Transverse colon (tissue), 4 donors: Measurements from ENCODE around the gene SNF8. TPM values are rescaled to one million over a fixed set of nuclear protein-coding genes. Genes with fewer than 3 reads are reported as not detected.
A peak's percentile ranks its signal among the peaks of the same experiment; 100 is the strongest.

Experiments used
- DNase-seq: peaks from one replicate; pipeline ENCODE4 v3.0.0-alpha.2; 2019
- H3K27ac ChIP-seq, 4 donors: fragments of 200-600 bp; sonication (generic); 2 replicates each; pipeline ENCODE4 v1.5.1; 2016 to 2018; ENCODE audit warnings: inconsistent platforms in 4 of 4
- H3K27me3 ChIP-seq: fragments of 200-600 bp; sonication (generic); 2 replicates; pipeline ENCODE4 v1.5.1; 2017; ENCODE audit warnings: inconsistent platforms
- H3K36me3 ChIP-seq, 4 donors: fragments of 200-600 bp; sonication (generic); 2 replicates each; pipeline ENCODE4 v1.5.1; 2017 to 2019; ENCODE audit warnings: inconsistent platforms in 4 of 4
- H3K4me1 ChIP-seq, 4 donors: fragments of 200-600 bp; sonication (generic); 2 replicates each; pipeline ENCODE4 v1.5.1; 2017 to 2020; ENCODE audit warnings: inconsistent platforms in 4 of 4
- H3K4me3 ChIP-seq, 4 donors: fragments of 200-600 bp; sonication (generic); 1 replicate in 1 of 4; 2 replicates in 3 of 4; pipeline versions ENCODE4 v1.5.1 to v1.6.1; 2017 to 2019; ENCODE audit warnings: inconsistent platforms in 4 of 4
- H3K9me3 ChIP-seq, 2 donors: fragments of 200-600 bp; sonication (generic); 2 replicates each; pipeline ENCODE4 v1.5.1; 2017 to 2019; ENCODE audit warnings: inconsistent platforms in 2 of 2
- EP300 ChIP-seq: sonication (generic); formaldehyde crosslinking; IDR thresholded peaks from one replicate; pipeline ENCODE4 v1.6.1; 2017; ENCODE audit warnings: antibody characterized with exemption, low read depth
- POLR2A ChIP-seq: fragments of 450-650 bp; IDR thresholded peaks from one replicate; pipeline ENCODE4 v1.6.1; 2016; ENCODE audit warnings: antibody characterized with exemption, mild to moderate bottlenecking, moderate library complexity
- POLR2AphosphoS5 ChIP-seq, 3 donors: sonication (generic); formaldehyde crosslinking; IDR thresholded peaks; one replicate each; pipeline ENCODE4 v1.6.1; 2016; ENCODE audit warnings: antibody characterized with exemption in 3 of 3
- WGBS, 2 donors: methylation state at CpG; one replicate each; pipeline ENCODE4 v1.1.5; 2018; ENCODE audit warnings: low coverage in 1 of 2; 5-methylcytosine and 5-hydroxymethylcytosine counted together
- in situ Hi-C, 4 donors: fragments of 200-750 bp; cut with MboI; loops; one replicate each; pipeline versions ENCODE4 v1.15.0 to v1.15.1; 2017; ENCODE audit warnings: low sequenced_read_pairs in 3 of 4, low pct_ligation_motif_present in 1 of 4, low pct_unique_long_range_greater_than_20kb in 1 of 4
- intact Hi-C: fragments of 100-400 bp; cut with DNase I; formaldehyde crosslinking; loops from one replicate; pipeline ENCODE4 v1.15.1; 2023; ENCODE audit warnings: low total_unique reads
- total RNA-seq, 4 donors: library from RNA; depleted of rRNA; stranded (reverse); fragments of >200 nt; gene quantifications; one replicate each; pipeline ENCODE4 v1.1.0, GENCODE V29; 2016
- TF ChIP-seq, protein P1 (sequence below), 5 experiments: fragments of 200-600 bp in 3 of 5; fragments of 450-650 bp in 2 of 5; sonication (generic) in 3 of 5; IDR thresholded peaks; 1 replicate in 2 of 5; 2 replicates in 3 of 5; pipeline ENCODE4 v1.5.1; 2016 to 2017; ENCODE audit warnings: antibody characterized with exemption in 5 of 5, inconsistent platforms in 3 of 5, mild to moderate bottlenecking in 2 of 5, moderate library complexity in 1 of 5

The SNF8 gene
- total RNA-seq = 10 to 100 TPM; 44.1 to 67.7 (median 62.0) TPM

- intact Hi-C loops = no loop called here
- Histone ChIP-seq H3K27me3 (peaks cover 2% of the 10 kb centered on the region), H3K4me3 (peak within 1 kb of the TSS; percentile 61 to 93 (median 72)), H3K9me3 (no peaks in the 10 kb centered on the region), H3K36me3 (peaks cover 0 to 10% (median 2%) of the 10 kb centered on the region in 4 donors), H3K4me1 (peaks cover 11 to 26% (median 23%) of the 10 kb centered on the region in 4 donors), H3K27ac (peak within 1 kb of the TSS; percentile 87 to 91 (median 88))
- TF ChIP-seq POLR2AphosphoS5 (IDR thresholded peaks at IDR 0.05) (peak; percentile 66 to 92 (median 92)), POLR2A (peak; percentile 87), EP300 (no peak)
- 3 to 100% methylated on average over 1 to 43 of the region's 55 CpGs for WGBS, 2 donors
- DNase-seq = peak; percentile 93
- in situ Hi-C loops = no loop called here
Observed at GRCh38 chr17:48944515-48945260, at the start of gene SNF8. Gene SNF8 (minus strand): TSS chr17:48944842. CDS start chr17:48944734, 108 bp downstream.

DNA sequence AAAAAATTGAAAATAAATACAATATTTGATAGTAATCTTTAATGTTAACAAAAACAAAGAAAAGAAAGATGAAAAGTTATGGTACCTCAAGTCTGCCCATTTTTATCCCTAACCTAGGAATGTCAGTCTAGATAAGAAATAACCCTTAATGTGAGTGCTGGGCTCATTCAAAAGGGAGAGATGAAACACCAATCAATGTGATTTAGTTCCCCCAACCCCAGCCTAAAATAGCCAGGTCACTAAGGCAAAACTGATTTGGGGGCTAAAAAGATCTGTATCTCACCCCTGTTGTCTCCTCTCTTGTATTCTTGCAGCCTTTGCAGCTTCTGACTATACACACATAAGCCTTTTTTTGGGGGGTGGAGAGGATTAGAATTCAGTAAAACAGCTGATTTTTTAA lies 49.3 kb upstream of the SNF8 start:
- Histone ChIP-seq H3K4me3 (no peak overlapping the region), H3K4me1 (peaks cover 19 to 35% (median 24%) of the 10 kb centered on the region in 4 donors), H3K9me3 (no peaks in the 10 kb centered on the region), H3K27ac (no peak overlapping the region), H3K36me3 (no peaks in the 10 kb centered on the region), H3K27me3 (peaks cover 100% of the 10 kb centered on the region)
- TF ChIP-seq POLR2AphosphoS5 (IDR thresholded peaks at IDR 0.05) = no peak
- TF ChIP-seq POLR2A = no peak
- TF ChIP-seq EP300 = no peak
- TF ChIP-seq, protein P1, sequence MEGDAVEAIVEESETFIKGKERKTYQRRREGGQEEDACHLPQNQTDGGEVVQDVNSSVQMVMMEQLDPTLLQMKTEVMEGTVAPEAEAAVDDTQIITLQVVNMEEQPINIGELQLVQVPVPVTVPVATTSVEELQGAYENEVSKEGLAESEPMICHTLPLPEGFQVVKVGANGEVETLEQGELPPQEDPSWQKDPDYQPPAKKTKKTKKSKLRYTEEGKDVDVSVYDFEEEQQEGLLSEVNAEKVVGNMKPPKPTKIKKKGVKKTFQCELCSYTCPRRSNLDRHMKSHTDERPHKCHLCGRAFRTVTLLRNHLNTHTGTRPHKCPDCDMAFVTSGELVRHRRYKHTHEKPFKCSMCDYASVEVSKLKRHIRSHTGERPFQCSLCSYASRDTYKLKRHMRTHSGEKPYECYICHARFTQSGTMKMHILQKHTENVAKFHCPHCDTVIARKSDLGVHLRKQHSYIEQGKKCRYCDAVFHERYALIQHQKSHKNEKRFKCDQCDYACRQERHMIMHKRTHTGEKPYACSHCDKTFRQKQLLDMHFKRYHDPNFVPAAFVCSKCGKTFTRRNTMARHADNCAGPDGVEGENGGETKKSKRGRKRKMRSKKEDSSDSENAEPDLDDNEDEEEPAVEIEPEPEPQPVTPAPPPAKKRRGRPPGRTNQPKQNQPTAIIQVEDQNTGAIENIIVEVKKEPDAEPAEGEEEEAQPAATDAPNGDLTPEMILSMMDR (IDR thresholded peaks at IDR 0.05) = no peak
- intact Hi-C loops = no loop called here
- in situ Hi-C loops = no loop called here
- DNase-seq = no peak

- in situ Hi-C loops (no loop called here), intact Hi-C loops (no loop called here)
- no peak for TF ChIP-seq POLR2A
- TF ChIP-seq, protein P1 (IDR thresholded peaks at IDR 0.05) = no peak
- Histone ChIP-seq H3K27me3 (peaks cover 100% of the 10 kb centered on the region), H3K4me3 (no peak overlapping the region), H3K27ac (no peak overlapping the region), H3K36me3 (no peaks in the 10 kb centered on the region), H3K9me3 (no peaks in the 10 kb centered on the region), H3K4me1 (peaks cover 19 to 31% (median 23%) of the 10 kb centered on the region in 4 donors)
- DNase-seq = no peak
Observed at GRCh38 chr17:48993305-48993704, 48.7 kb upstream of the SNF8 start.

DNA sequence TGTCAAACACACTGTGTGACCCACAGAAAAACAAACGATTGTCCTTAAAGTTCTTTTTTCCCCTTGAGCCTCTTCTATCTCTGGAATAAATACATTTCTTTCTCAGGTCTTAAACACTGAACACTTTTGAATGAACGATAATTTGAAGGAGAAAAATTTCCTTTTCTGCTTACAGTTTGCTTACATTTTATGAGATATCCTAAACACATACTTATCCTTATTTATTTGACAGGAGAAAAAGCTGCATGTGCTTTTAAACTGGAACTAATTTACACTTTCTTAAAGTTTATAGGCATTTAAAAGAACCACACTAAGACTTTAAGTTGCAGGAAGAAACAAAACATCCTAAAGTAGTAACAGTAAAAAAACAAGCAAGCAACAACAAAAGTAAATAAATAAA lies 47.8 kb upstream of the SNF8 start:
- intact Hi-C loops = no loop called here
- H3K27ac ChIP-seq = no peak overlapping the region
- H3K4me1 ChIP-seq = peaks cover 12 to 22% (median 17%) of the 10 kb centered on the region in 4 donors
- no peaks in the 10 kb centered on the region for H3K9me3 ChIP-seq
- DNase-seq = no peak
- in situ Hi-C loops = no loop called here
- H3K27me3 ChIP-seq = peaks cover 100% of the 10 kb centered on the region
- H3K4me3 ChIP-seq = no peak overlapping the region
- no peaks in the 10 kb centered on the region for H3K36me3 ChIP-seq
- 31 to 43% methylated on average over 2 of the region's 2 CpGs for WGBS, 2 donors
- TF ChIP-seq POLR2A (no peak), POLR2AphosphoS5 (IDR thresholded peaks at IDR 0.05) (no peak), EP300 (no peak)
- TF ChIP-seq, protein P1 (IDR thresholded peaks at IDR 0.05) = no peak
